NCI-H2196 treated with DMSO at 0.1 percent for 48 hours (cell line): ENCODE results near the gene MCRIP2.

Experiments used
- DNase-seq: peaks from one replicate; lab custom pipeline; 2025; ENCODE audit not compliant: unreplicated experiment; lab: John Stamatoyannopoulos, UW

Gene MCRIP2

GRCh38 chr16:616733-617586, 24.7 kb upstream of the MCRIP2 start:
- no peak for DNase-seq

- DNase-seq: no peak
These were observed 23.8 kb upstream of the MCRIP2 start for GRCh38 chr16:617855-618254.

- DNase-seq: no peak
These were observed 22.0 kb upstream of the MCRIP2 start for GRCh38 chr16:619476-620100.

DNA sequence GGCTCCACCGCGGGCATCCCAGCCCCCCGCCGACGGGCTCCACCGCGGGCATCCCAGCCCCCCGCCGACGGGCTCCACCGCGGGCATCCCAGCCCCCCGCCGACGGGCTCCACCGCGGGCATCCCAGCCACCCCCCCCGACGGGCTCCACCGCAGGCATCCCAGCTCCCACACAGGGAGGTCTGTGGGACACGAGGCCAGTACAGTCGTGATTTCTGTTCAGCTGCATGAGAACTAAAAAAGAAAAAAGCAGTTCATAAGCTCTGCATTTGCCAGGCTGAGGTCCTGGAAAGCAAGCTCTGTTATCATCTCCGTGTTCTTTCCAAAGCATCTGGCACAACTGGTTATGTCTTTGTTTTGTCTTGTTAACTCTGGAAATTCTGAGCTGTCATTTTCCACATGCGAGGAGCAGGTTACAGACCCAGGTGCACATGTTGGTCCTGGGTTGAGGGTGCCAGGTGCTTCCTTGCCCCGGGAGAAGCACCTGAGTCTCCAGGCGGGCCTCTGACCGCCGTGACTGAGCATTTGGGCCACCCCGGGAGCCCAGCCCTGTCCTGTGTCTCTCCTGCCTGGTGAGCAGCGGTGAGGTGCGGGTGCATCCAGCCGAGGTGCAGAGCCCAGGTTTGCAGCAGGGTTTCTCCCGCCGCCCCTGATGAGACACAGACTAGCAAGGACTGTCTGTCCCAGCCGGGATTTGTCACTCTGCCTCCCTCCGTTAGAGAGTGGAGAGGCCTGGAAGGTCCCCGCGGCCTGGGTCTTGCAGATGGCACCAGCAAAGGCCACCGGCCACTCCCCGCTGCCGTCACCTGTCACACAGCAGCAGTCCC, 20.7 kb upstream of the MCRIP2 start:
- DNase-seq: no peak

- DNase-seq: no peak
These were observed 20.0 kb upstream of the MCRIP2 start for GRCh38 chr16:621526-622105.

- DNase-seq: no peak
These were observed 18.7 kb upstream of the MCRIP2 start for GRCh38 chr16:622920-623280.

DNA sequence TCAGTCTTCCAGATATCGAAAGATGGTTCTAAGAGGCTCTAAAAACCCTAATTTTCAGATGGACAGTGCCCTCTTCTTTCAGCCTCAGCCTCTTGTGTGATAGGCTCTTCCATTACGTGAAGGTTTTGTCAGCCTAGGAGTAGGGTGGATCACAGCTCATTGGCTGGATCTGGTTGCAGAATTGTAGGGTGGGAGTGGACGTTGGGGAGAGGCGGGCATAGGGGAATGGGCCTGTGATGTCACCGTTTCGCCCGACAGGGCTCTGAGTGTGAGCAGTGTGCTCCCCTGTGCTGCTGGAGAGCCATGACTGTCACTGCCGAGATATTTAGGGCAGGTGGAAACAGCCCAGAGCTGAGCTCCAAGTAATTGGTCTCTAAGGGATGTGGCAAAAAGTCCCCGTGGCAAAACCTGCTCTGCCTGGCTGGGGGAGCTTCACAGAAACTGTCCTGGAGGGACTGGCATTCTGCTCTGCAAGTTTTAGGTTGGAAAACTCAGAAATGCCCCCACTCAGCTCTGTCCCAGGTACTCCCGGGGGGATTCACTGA, 17.0 kb upstream of the MCRIP2 start:
- DNase-seq: no peak

DNA sequence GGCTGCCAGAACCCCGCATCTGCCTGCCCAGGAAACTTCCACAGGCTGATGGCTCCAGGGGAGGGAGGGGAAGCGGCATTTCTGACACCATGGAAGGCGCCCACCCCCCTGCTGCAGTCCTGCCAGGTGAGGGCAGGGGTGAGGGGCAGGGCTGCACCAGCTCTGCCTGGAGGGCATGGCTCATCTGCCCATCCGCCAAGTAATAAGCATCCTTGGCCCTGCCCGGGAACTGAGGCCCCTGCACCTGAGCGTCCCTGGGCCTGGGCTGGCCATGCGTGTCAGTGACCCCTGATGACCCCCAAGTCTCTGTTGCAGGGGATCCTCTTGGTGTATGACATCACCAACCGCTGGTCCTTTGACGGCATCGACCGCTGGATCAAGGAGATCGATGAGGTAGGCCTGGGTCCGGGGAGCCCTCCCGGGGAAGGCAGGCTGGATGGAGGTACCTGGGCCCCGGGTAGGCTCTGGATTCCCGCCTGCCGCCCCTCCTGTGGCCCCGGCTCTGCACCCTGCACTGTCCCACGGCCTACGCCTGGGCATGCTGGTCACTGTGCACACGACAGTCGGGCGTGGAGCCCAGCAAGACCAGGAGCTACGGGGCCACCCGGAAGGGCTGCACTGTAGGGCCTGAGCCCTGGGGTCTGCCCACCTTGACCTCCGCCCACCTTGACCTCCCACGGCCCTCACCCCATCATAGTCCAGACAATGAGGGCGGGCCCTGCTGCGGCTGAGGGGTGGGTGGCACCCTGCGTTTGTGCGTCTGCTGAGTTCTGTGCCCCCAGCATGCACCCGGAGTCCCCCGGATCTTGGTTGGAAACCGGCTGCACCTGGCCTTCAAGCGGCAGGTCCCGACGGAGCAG, 16.3 kb upstream of the MCRIP2 start:
- DNase-seq: no peak

DNA sequence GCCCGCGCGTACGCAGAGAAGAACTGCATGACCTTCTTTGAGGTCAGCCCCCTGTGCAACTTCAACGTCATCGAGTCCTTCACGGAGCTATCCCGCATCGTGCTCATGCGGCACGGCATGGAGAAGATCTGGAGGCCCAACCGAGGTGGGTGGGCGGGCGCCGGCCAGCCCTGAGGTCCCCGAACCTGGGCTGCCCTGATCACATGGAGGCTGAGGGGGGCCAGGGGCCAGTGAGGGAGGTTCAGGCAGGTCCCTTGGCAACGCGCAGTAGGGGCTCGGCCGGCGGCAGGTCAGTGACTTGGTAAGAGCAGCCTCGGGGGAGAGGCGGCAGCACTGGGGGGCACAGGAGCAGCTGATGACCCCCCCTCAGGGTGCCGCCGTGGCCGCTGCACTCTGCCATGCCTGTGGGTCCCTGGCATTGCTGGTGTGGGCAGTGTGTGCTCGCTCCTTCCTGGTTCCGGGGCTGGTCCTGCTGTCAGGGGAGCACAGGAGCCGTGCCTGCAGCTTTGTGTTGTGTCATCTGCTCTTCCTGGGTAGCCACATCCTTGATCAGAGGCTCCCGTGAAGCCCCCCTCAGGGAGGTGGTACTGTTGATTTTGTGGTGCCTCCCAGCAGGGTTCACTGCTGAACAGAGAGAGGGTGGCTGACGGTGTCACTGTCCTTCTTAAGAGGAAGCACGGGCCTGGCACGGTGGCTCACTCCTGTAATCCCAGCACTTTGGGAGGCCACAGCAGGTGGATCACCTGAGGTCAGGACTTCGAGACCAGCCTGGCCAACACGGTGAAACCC, 15.5 kb upstream of the MCRIP2 start:
- DNase-seq: no peak

- DNase-seq: peak; percentile 61
These were observed 14.7 kb upstream of the MCRIP2 start for GRCh38 chr16:626787-627453.

- peak; percentile 93 for DNase-seq
These were observed 14.0 kb upstream of the MCRIP2 start for GRCh38 chr16:627454-628239.

DNA sequence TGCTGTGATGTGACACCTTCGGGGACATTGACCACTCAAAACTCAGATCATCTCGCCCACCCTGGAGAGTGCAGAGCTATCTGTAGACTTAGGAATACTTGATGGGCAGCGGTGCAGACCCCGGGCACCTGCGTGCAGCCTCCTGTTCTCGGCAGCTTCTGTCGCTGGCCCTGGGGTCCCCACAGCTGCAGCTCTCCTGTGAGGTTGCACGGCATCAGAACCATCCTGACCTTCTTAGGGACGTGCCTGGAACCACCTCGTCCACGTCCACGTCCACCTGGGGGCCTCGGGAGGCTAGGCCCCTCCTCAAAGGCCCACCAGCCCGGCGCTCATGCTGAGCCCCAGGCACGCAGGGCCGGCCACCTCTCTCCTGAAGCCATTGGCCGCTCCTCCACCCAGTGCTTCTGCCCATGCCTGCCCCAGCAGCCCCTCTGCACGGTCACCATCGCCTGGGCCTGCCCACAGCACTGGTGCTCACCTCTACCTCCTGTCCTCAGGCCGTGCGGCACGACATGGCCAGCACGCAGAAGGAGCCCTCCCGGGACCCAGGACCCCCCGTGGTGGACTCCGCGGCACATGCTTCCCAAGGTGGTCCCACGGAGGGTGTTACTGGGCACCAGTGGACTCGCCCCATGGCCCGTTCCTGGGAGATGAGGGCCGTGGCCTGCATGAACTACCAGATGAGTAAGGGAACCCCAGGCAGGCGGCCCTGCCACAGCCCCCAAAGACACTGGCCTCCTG, 13.1 kb upstream of the MCRIP2 start:
- no peak for DNase-seq

DNA sequence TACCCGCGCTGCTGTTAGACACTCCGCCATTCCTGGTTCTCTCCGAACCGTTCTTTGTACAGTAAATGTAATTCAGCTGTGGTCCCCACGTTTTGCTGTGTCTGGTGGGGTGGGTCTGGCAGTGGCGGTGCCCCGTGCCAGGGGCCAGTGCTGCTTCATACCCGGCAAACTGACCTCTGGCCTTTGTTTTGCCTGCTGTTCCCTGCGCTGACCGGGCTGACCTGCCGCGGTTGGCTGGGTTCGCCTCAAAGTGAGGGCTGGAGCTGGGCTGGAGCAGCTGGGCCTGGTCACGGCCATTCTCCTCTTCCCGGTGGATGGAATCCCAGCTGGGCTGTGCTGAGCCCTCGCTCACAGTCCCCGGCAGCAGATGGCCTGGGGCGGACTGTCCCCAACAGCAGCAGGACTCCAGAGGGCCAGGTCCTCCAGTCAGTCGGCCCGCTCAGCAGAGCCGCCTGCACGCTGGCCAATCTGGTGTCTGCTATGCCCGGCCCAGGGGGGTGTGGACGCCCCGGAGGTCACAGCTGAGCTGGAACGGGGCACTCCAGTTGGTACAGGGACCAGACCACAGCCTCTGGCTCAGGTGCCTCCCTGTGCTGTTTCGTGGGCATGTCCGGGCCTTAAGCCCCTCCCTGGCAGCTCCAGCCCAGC, 12.3 kb upstream of the MCRIP2 start:
- no peak for DNase-seq

DNA sequence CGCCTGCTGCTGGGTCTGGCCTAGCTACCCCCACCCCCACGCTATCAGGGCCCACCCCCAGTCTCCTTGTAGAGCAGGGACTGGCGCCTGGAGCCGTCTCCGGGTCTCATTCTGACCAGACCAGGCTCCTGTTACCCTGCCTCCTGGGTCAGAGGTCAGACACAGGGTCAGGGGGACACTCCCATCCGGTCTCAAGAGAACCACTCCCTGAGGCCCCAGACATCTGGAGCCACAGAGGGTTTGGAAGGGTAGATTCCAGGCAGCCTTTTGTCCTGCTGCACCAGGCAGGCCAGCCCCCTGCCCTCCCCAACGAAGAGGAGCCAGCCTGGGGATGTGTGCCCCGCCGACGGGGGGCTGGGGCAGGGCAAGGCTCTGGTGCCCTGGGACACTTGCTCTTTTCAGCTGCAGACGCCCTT, 11.8 kb upstream of the MCRIP2 start:
- no peak for DNase-seq

DNA sequence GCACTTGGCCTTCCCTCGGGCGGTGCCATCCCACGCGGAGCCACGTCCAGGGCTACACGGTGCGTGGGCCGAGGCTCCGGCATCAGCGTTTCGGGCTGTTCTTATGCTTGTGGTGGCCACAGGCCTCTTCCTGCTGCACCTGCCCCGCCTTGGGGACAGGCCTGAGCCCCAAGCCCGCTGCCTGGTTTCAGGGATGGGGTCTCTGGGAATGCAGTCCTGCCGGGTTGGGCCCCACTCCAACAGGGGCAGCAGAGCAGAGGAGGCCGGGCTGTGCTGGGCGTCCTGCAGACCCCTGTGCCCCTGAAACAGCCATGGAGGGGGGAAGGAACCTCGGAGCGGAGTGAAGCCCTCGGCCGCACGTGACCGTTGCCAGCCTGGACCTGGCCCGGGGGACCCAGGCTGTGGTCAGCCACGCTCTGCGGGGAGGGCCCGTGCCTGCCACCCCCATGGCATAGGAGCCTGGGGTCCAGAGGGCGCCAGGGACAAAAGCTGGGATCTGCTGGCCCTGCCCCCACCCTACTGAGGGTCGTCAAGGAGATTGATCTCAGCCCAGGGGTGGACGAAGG, 11.3 kb upstream of the MCRIP2 start:
- DNase-seq: no peak

- no peak for DNase-seq
These were observed 10.7 kb upstream of the MCRIP2 start, which contains the start of gene WFIKKN1 for GRCh38 chr16:630815-631405. Gene WFIKKN1, plus strand, starts transcription at chr16:630985. Its CDS starts 269 bp downstream, at chr16:631254.
